Kidney epithelial cell (primary cell): Measurements from ENCODE around the gene KCNAB1. TPM values are rescaled to one million over a fixed set of nuclear protein-coding genes. Genes with fewer than 3 reads are reported as not detected.
"Not testable (repeated sequence)": the region's sequence is repeated elsewhere in the genome, so short reads cannot be mapped to it uniquely, and the experiment has no call there.

ENCODE experiments used
- DNase-seq: peaks from one replicate; pipeline ENCODE4 v3.0.0-alpha.2; 2010; ENCODE audit warnings: low read depth
- H3K27me3 ChIP-seq: 2 replicates; pipeline ENCODE4 v1.6.0; 2011; ENCODE audit warnings: low read length; ENCODE audit not compliant: control insufficient read depth, insufficient read depth
- H3K36me3 ChIP-seq: 2 replicates; pipeline ENCODE4 v1.5.1; 2011; ENCODE audit warnings: low read length; ENCODE audit not compliant: control insufficient read depth, insufficient read depth
- H3K4me3 ChIP-seq: 2 replicates; pipeline ENCODE4 v1.5.1; 2011; ENCODE audit warnings: low read depth, mild to moderate bottlenecking, control low read depth, low read length
- total RNA-seq: library from RNA; depleted of rRNA; stranded (reverse); fragments of >200 nt; gene quantifications from 2 replicates; pipeline ENCODE4 v1.2.3, GENCODE V29; 2015
- TF ChIP-seq, protein P1 (sequence below): IDR thresholded peaks from 2 replicates; pipeline ENCODE4 v1.5.1; 2011; ENCODE audit warnings: mild to moderate bottlenecking, moderate library complexity, low read length, control low read depth, inconsistent platforms; ENCODE audit not compliant: insufficient read depth, poor library complexity, severe bottlenecking

Gene KCNAB1
- total RNA-seq, 1 donor from 2014 or later = not detected

DNA sequence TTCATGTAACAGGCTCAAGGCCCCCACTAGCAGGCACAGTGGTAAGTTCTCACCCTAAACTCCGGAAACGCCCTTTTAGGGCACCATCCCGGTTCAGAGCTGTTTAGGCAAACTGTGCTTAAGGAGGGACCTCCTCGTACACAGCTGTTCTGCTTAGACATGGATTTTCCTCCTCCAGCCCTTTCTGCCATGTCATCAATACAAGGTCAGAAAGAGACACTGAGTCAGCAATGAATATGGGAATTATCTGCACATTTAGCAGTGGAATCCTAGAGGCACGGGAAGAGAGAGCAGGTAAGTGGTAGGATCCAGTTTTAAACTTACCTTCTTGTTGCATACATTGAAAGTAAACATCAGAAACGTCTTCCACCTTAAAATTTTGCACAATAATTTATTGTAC is 107.3 kb downstream of the KCNAB1 start:
- TF ChIP-seq, protein P1, sequence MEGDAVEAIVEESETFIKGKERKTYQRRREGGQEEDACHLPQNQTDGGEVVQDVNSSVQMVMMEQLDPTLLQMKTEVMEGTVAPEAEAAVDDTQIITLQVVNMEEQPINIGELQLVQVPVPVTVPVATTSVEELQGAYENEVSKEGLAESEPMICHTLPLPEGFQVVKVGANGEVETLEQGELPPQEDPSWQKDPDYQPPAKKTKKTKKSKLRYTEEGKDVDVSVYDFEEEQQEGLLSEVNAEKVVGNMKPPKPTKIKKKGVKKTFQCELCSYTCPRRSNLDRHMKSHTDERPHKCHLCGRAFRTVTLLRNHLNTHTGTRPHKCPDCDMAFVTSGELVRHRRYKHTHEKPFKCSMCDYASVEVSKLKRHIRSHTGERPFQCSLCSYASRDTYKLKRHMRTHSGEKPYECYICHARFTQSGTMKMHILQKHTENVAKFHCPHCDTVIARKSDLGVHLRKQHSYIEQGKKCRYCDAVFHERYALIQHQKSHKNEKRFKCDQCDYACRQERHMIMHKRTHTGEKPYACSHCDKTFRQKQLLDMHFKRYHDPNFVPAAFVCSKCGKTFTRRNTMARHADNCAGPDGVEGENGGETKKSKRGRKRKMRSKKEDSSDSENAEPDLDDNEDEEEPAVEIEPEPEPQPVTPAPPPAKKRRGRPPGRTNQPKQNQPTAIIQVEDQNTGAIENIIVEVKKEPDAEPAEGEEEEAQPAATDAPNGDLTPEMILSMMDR = no peak
- no peak for DNase-seq
- H3K36me3 ChIP-seq = no peaks in the 10 kb centered on the region
- H3K4me3 ChIP-seq = no peak overlapping the region
- no peaks in the 10 kb centered on the region for H3K27me3 ChIP-seq

DNA sequence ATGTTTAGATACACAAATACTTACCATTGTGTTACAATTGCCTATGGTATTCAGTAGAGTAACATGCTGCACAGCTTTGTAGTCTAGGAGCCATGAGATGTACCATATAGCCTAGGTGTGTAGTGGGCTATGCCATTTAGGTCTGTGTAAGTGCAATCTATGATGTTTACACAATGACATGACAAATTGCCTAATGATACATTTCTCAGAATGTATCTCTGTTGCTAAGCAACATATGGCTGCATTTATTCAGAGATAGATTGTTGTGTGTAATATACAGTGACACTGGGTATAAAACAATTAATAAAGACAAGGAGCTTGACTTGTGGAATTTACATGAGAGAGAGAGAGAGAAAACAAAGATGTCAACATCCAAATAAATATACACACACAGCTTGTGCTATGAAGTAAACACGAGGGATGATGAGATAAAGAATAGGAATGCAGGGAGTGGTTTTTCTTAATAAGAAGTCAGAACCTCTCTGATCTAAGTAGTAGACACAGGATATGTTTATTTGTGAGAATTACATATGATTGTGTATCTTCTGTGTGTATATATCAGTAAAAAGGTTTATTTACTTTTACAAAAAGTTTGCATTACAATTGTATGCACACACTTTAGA is 110.0 kb downstream of the KCNAB1 start:
- TF ChIP-seq, protein P1 = no peak
- H3K27me3 ChIP-seq = no peaks in the 10 kb centered on the region
- H3K4me3 ChIP-seq = no peak overlapping the region
- H3K36me3 ChIP-seq = no peaks in the 10 kb centered on the region
- DNase-seq = no peak

DNA sequence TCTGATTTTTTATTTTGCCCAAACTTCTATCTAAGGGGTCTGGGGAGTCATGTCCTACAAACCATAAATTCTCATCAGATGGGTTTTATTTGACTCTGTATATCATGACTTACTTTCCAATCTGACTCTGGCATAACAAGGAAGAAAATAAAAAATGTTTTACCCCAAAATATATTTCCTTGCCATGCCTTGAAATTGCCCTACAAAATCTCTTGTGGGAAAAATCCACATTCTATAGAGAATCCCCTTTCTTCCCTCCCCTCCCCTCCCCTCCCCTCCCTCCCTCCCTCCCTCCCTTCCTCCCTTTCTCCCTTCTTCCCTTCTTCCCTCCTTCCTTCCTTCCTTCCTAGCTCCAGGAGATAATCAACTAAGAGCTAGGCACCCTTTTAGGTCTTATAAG is 110.8 kb downstream of the KCNAB1 start:
- DNase-seq, H3K4me3 ChIP-seq, H3K27me3 ChIP-seq, H3K36me3 ChIP-seq: not testable (repeated sequence)

DNA sequence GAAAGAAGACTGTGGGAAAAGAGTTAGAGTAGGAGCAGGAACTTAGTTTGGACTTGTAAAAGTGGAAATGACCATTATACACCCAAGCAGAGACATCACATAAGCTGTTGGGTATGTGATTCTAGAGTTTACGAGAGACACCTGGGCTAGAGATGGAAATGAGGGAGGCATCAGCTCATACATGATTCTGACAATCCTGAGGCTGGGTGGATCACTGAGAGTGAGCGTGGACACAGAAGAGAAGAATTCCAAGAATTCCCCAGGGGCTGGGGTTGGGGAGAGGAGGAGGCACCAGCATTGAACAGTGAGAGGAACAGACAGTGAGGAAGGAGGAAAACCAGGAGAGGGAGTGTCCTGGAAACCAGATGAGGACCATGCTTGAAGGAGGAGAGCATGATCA is 113.5 kb downstream of the KCNAB1 start:
- H3K36me3 ChIP-seq = no peaks in the 10 kb centered on the region
- no peak for DNase-seq
- H3K27me3 ChIP-seq = no peaks in the 10 kb centered on the region
- TF ChIP-seq, protein P1 = no peak
- no peak overlapping the region for H3K4me3 ChIP-seq

DNA sequence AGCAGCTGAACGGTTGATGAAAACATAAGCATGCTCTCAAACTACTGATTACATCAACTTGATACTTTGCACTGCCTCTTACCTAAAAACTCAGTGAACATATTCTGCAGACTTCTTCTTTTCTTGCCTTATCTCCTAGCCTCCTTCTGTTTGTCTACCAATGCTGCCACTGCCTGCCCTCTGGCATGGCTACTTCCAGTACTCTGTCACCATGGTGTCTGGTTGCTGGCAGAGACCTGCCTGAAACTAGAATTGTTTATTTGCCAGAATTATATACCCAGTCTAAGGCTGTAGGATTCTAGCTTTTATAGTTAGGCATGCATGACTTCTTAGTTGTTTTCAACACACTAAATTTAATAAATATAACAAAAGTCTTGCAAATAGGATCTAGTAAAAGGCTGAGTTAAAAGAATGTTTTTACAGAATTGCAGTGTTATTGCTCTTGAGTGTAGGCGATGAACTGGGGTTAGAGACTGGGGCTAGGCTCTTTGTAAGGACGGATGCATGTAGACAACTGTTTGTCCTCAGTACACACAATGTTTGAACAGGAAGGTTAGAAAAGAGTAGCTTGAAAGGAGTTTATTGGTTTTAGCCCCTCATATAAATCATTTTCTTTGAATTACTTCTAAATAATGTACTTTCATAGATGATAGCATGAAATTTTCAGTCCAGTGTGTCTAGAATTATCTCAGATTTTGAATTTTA is 116.3 kb downstream of the KCNAB1 start:
- H3K4me3 ChIP-seq = no peak overlapping the region
- no peak for DNase-seq
- no peaks in the 10 kb centered on the region for H3K36me3 ChIP-seq
- TF ChIP-seq, protein P1 = no peak
- H3K27me3 ChIP-seq = no peaks in the 10 kb centered on the region

DNA sequence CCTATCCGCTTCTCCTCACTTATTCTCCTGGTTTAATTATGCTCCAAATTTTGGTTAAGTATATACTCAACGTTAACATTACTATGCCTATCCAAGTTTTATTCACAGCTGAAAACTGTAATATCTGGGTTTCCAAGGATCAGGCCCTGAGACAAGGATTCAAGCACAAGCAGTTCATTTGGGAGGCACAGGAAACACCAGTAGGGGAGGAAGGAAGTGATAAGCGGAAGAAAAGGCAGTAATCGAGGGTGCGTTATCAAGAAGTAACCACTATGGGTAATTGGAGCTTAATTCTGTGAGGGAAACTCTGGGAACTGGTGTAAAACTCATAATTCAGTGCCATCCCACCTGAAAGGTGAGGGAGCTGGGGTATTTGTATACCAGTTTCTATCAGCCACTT is 120.3 kb downstream of the KCNAB1 start:
- no peak for DNase-seq
- TF ChIP-seq, protein P1 = no peak
- Histone ChIP-seq H3K36me3 (no peaks in the 10 kb centered on the region), H3K27me3 (no peaks in the 10 kb centered on the region), H3K4me3 (no peak overlapping the region)
